Type B pancreatic cell (in vitro differentiated cells): ENCODE results near the gene TMEM69. TPM values are rescaled to one million over a fixed set of nuclear protein-coding genes. Genes with fewer than 3 reads are reported as not detected.
"Not testable (repeated sequence)": the region's sequence is repeated elsewhere in the genome, so short reads cannot be mapped to it uniquely, and the experiment has no call there.

Experiments used
- DNase-seq: peaks from one replicate; pipeline ENCODE4 v3.0.0; 2021; ENCODE audit warnings: mixed read lengths; ENCODE audit not compliant: unreplicated experiment; ENCODE audit errors: extremely low spot score
- H3K27ac Mint-ChIP-seq: 2 replicates; pipeline ENCODE4 v1.8.0; 2021; ENCODE audit warnings: mild to moderate bottlenecking, mixed read lengths
- H3K27me3 Mint-ChIP-seq: 2 replicates; pipeline ENCODE4 v1.8.0; 2021; ENCODE audit warnings: mixed read lengths
- H3K36me3 Mint-ChIP-seq: 2 replicates; pipeline ENCODE4 v1.8.0; 2021; ENCODE audit warnings: mixed read lengths
- H3K4me1 Mint-ChIP-seq: one replicate; pipeline ENCODE4 v1.8.0; 2021; ENCODE audit warnings: mixed read lengths; ENCODE audit not compliant: unreplicated experiment
- H3K4me3 Mint-ChIP-seq: 2 replicates; pipeline ENCODE4 v1.8.0; 2021; ENCODE audit warnings: mild to moderate bottlenecking, mixed read lengths
- H3K9me3 Mint-ChIP-seq: 2 replicates; pipeline ENCODE4 v1.8.0; 2021; ENCODE audit warnings: mixed read lengths
- CTCF ChIP-seq: fragments of 200-600 bp; sonication (generic); conservative IDR thresholded peaks from 2 replicates; pipeline ENCODE4 v1.5.0; 2021; ENCODE audit warnings: antibody characterized with exemption, mild to moderate bottlenecking
- total RNA-seq: library from RNA; stranded (reverse); gene quantifications from 2 replicates; pipeline ENCODE4 v1.2.1, GENCODE V29; 2021; ENCODE audit warnings: low replicate concordance

The TMEM69 gene
- total RNA-seq, 1 donor from 2014 or later: 26.0 TPM

GRCh38 chr1:45686288-45687013 lies 1.5 kb upstream of the TMEM69 start, which contains the start of gene GPBP1L1:
GPBP1L1 (minus strand) TSS chr1:45686533; CDS start chr1:45659087, 27,446 bp downstream.
- H3K27ac Mint-ChIP-seq: peak within 1 kb of the TSS; percentile 100
- no peaks in the 10 kb centered on the region for H3K27me3 Mint-ChIP-seq
- H3K36me3 Mint-ChIP-seq: peaks cover 5% of the 10 kb centered on the region
- peak within 1 kb of the TSS; percentile 100 for H3K4me3 Mint-ChIP-seq
- peaks cover 17% of the 10 kb centered on the region for H3K4me1 Mint-ChIP-seq
- TF ChIP-seq CTCF: no peak
- no peaks in the 10 kb centered on the region for H3K9me3 Mint-ChIP-seq
- peak; percentile 97 for DNase-seq

GRCh38 chr1:45687014-45687753 lies 797 bp upstream of the TMEM69 start:
- H3K4me3 Mint-ChIP-seq: peak overlapping the region; percentile 100
- TF ChIP-seq CTCF: no peak
- no peaks in the 10 kb centered on the region for H3K9me3 Mint-ChIP-seq
- peak; percentile 95 for DNase-seq
- H3K4me1 Mint-ChIP-seq: peaks cover 17% of the 10 kb centered on the region
- no peaks in the 10 kb centered on the region for H3K27me3 Mint-ChIP-seq
- H3K36me3 Mint-ChIP-seq: peaks cover 5% of the 10 kb centered on the region
- H3K27ac Mint-ChIP-seq: peak overlapping the region; percentile 100

GRCh38 chr1:45693811-45694210 lies 5.8 kb downstream of the TMEM69 start:
- H3K4me3 Mint-ChIP-seq, H3K9me3 Mint-ChIP-seq, H3K4me1 Mint-ChIP-seq, H3K27ac Mint-ChIP-seq, DNase-seq, H3K27me3 Mint-ChIP-seq: not testable (repeated sequence)
- peaks cover 13% of the 10 kb centered on the region for H3K36me3 Mint-ChIP-seq

- TF ChIP-seq CTCF: no peak
- no peaks in the 10 kb centered on the region for H3K4me1 Mint-ChIP-seq
- no peaks in the 10 kb centered on the region for H3K27me3 Mint-ChIP-seq
- H3K4me3 Mint-ChIP-seq: no peak overlapping the region
- peaks cover 13% of the 10 kb centered on the region for H3K36me3 Mint-ChIP-seq
- no peak overlapping the region for H3K27ac Mint-ChIP-seq
- no peaks in the 10 kb centered on the region for H3K9me3 Mint-ChIP-seq
- no peak for DNase-seq
Measured at GRCh38 chr1:45694823-45695222, 6.8 kb downstream of the TMEM69 start.

- Mint-ChIP-seq H3K27me3 (no peaks in the 10 kb centered on the region), H3K36me3 (peaks cover 20% of the 10 kb centered on the region), H3K4me1 (no peaks in the 10 kb centered on the region), H3K9me3 (no peaks in the 10 kb centered on the region), H3K4me3 (no peak overlapping the region), H3K27ac (no peak overlapping the region)
- TF ChIP-seq CTCF: no peak
- DNase-seq: no peak
Measured at GRCh38 chr1:45704637-45705036, 16.7 kb downstream of the TMEM69 start.

GRCh38 chr1:45713711-45714110 lies 25.7 kb downstream of the TMEM69 start:
- Mint-ChIP-seq H3K9me3 (no peaks in the 10 kb centered on the region), H3K4me3 (no peak overlapping the region), H3K27ac (no peak overlapping the region), H3K4me1 (no peaks in the 10 kb centered on the region), H3K27me3 (no peaks in the 10 kb centered on the region), H3K36me3 (peaks cover 12% of the 10 kb centered on the region)
- no peak for DNase-seq
- TF ChIP-seq CTCF: no peak
